Vagina (tissue), 2 donors: ENCODE results near the gene MYOF.

Source experiments
- CTCF ChIP-seq, 3 experiments: fragments of 450-650 bp in 2 of 3; fragments of 200-600 bp in 1 of 3; sonication (generic) in 1 of 3; IDR thresholded peaks; one replicate each; pipeline ENCODE4 v1.5.1; 2017 to 2019; ENCODE audit warnings: antibody characterized with exemption in 3 of 3, mild to moderate bottlenecking in 2 of 3, moderate library complexity in 2 of 3
- POLR2A ChIP-seq, 2 donors: fragments of 450-650 bp; IDR thresholded peaks; one replicate each; pipeline ENCODE4 v1.6.1; 2017; ENCODE audit warnings: antibody characterized with exemption in 2 of 2, mild to moderate bottlenecking in 2 of 2, moderate library complexity in 2 of 2

GRCh38 chr10:93393211-93393610 lies 88.9 kb downstream of the MYOF start:
- TF ChIP-seq CTCF (IDR thresholded peaks at IDR 0.05) (no peak), POLR2A (IDR thresholded peaks at IDR 0.05) (no peak)
